Caco-2 (cell line): ENCODE measurements around the gene TOMM70. TPM values are rescaled to one million over a fixed set of nuclear protein-coding genes. Genes with fewer than 3 reads are reported as not detected.
A peak's percentile ranks its signal among the peaks of the same experiment; 100 is the strongest.
"Not testable (repeated sequence)": the region's sequence is repeated elsewhere in the genome, so short reads cannot be mapped to it uniquely, and the experiment has no call there.

Source experiments
- Bru-seq: library from RNA; stranded (reverse); fragments of 400-500 nt; gene quantifications from one replicate; lab custom pipeline; 2021; lab: Mats Ljungman, UMichigan
- BruChase-seq, 2 experiments: library from RNA; stranded (reverse); fragments of 400-500 nt; gene quantifications; one replicate each; lab custom pipeline; 2021; lab: Mats Ljungman, UMichigan
- BruUV-seq: library from RNA; stranded (reverse); fragments of 400-500 nt; replicated peaks from 2 replicates; lab custom pipeline; 2021; lab: Mats Ljungman, UMichigan
- CTCF ChIA-PET: fragments of 300-600 bp; sonication (Branson Sonifier 250); formaldehyde crosslinking; loops from one replicate; lab custom pipeline; 2022; ENCODE audit warnings: antibody characterized with exemption; lab: Charles Lee
- POLR2A ChIA-PET: fragments of 300-600 bp; sonication (Branson Sonifier 250); formaldehyde crosslinking; loops from one replicate; lab custom pipeline; 2022; ENCODE audit warnings: antibody characterized with exemption; lab: Charles Lee
- DNase-seq, 2 experiments: peaks; one replicate each; pipeline versions ENCODE4 v3.0.0 to v3.0.0-alpha.2; 2020 to 2022
- H3K27me3 ChIP-seq: replicated peaks from 2 replicates; pipeline ENCODE4 v1.6.0; 2011; ENCODE audit warnings: low read length; ENCODE audit not compliant: control insufficient read depth, insufficient read depth
- H3K36me3 ChIP-seq: 2 replicates; pipeline ENCODE4 v1.5.1; 2011; ENCODE audit warnings: low read length; ENCODE audit not compliant: control insufficient read depth, insufficient read depth
- H3K4me1 ChIP-seq: fragments of 250-450 bp; sonication (Bioruptor Pico); 2 replicates; pipeline ENCODE4 v1.5.1; 2020; ENCODE audit warnings: mild to moderate bottlenecking
- H3K4me3 ChIP-seq: 2 replicates; pipeline ENCODE4 v1.5.1; 2011; ENCODE audit warnings: low read depth, mild to moderate bottlenecking, control low read depth, low read length
- H3K9me3 ChIP-seq: fragments of 250-450 bp; sonication (Bioruptor Pico); 2 replicates; pipeline ENCODE4 v1.5.1; 2020; ENCODE audit warnings: mild to moderate bottlenecking, moderate library complexity
- H3K27ac Mint-ChIP-seq: one replicate; pipeline ENCODE4 v1.8.0; 2022; ENCODE audit warnings: mixed read lengths; ENCODE audit not compliant: unreplicated experiment
- H3K27me3 Mint-ChIP-seq: one replicate; pipeline ENCODE4 v1.8.0; 2022; ENCODE audit warnings: mixed read lengths; ENCODE audit not compliant: insufficient read depth, unreplicated experiment
- H3K36me3 Mint-ChIP-seq: one replicate; pipeline ENCODE4 v1.8.0; 2022; ENCODE audit warnings: mild to moderate bottlenecking, mixed read lengths; ENCODE audit not compliant: insufficient read depth, unreplicated experiment
- H3K4me1 Mint-ChIP-seq: one replicate; pipeline ENCODE4 v1.8.0; 2022; ENCODE audit warnings: low read depth, mixed read lengths; ENCODE audit not compliant: unreplicated experiment
- H3K4me3 Mint-ChIP-seq: one replicate; pipeline ENCODE4 v1.8.0; 2022; ENCODE audit warnings: mild to moderate bottlenecking, moderate library complexity, mixed read lengths; ENCODE audit not compliant: unreplicated experiment
- H3K9me3 Mint-ChIP-seq: one replicate; pipeline ENCODE4 v1.8.0; 2022; ENCODE audit warnings: mixed read lengths; ENCODE audit not compliant: unreplicated experiment
- intact Hi-C: fragments of 100-400 bp; cut with micrococcal nuclease; formaldehyde crosslinking; loops from one replicate; pipeline ENCODE4 v1.10.0; 2022; ENCODE audit not compliant: unreplicated experiment
- long read RNA-seq: library from polyadenylated mRNA; stranded (forward); transcript quantifications from one replicate; pipeline ENCODE4 v2.0.0, GENCODE V29; 2022
- total RNA-seq: library from RNA; stranded (reverse); gene quantifications from 2 replicates; pipeline ENCODE4 v1.2.3, GENCODE V29; 2022
- TF ChIP-seq, protein P1 (sequence below), 2 experiments: fragments of 200-600 bp in 1 of 2; IDR thresholded peaks; 1 replicate in 1 of 2; 2 replicates in 1 of 2; pipeline versions ENCODE4 v1.5.1 to v1.8.0; 2011 to 2022; ENCODE audit warnings: antibody characterized with exemption in 1 of 2, control low read depth in 1 of 2, inconsistent platforms in 1 of 2, low read depth in 1 of 2, low read length in 1 of 2, mild to moderate bottlenecking in 1 of 2, moderate library complexity in 1 of 2; ENCODE audit not compliant: insufficient read depth in 1 of 2, severe bottlenecking in 1 of 2, unreplicated experiment in 1 of 2

TOMM70 gene
- total RNA-seq, result 50.7 and 53.3 TPM in 2 replicates
- Bru-seq, nascent RNA, result percentile 89 among the genes with signal in this experiment
- percentile 92 among the genes with signal in this experiment for BruChase-seq, experiment 1, labeled RNA remaining after a 2-hour chase
- BruChase-seq, experiment 2, labeled RNA remaining after a 6-hour chase, result percentile 94 among the genes with signal in this experiment
- long read RNA-seq, full-length matches to known transcripts, result 20 of 42 reads
- long read RNA-seq, partial matches to known transcripts, result 20 of 42 reads
- long read RNA-seq, other reads (novel, unspliced or antisense), result 2 of 42 reads

DNA sequence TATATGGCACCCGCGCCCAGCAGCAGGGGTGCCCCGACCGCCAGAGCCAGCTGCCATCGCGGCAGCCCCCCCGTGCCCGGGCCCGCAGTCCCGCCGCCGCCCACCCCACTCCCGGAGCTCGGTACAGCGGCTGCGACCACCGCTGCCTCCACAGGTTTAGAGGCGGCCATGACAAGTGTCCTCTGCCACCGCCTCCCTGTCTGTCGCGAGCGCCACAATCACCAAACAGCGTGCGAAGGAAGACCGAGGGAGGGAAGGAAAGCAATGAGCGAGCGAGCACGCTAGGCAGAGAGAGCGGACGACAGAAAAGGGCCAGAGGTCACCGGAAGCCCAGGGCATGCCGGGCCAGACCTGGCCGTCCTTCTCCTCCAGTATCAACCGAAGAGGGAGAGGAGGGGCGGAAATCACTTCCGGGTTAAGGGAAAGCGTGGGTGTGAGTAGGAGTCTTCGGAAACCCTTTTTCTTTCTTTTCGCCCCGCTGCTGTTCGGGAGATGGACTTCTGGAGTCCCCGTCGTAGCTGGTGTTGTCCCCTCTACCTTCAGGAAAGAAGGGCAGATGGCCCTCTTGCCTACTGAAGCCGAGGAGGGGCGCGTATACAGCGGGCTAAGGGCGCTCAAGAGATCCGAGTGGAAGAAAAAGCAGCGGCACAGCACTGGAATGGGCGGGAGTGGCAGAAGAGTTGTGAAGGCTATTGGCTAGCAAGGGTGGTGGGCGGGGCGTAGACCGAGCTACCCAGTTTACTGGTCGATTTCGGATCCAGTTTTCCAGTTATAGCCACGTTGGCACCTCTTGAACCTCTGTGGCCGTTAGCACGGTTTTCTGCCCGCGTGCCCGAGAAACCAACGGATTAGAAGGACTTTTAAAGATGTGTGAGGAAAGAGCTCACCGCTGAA is at the start of gene TOMM70, which contains the start of gene LNP1:
TOMM70 (minus strand) TSS at position 310 of the 894 bp plus-strand sequence; CDS start at position 170, 140 bp downstream.
LNP1 (plus strand) TSS at position 760 of the 894 bp plus-strand sequence. CDS start 28,191 bp downstream, outside the sequence.
- Histone ChIP-seq H3K4me3 (peak within 1 kb of the TSS; percentile 83), H3K9me3 (no peaks in the 10 kb centered on the region), H3K27me3 (no peaks in the 10 kb centered on the region), H3K4me1 (peaks cover 5% of the 10 kb centered on the region), H3K36me3 (no peaks in the 10 kb centered on the region)
- DNase-seq, result peak; percentile 95 to 97
- CTCF ChIA-PET, result interaction anchor here (0.6 to 1.1 kb wide), 3 partner anchors 61 to 795 kb away, joined by 3 to 10 read pairs (median 3); no protein-coding TSS in a partner anchor
- Mint-ChIP-seq H3K9me3 (no peaks in the 10 kb centered on the region), H3K4me1 (no peaks in the 10 kb centered on the region), H3K4me3 (peak within 1 kb of the TSS; percentile 85), H3K27me3 (no peaks in the 10 kb centered on the region), H3K27ac (peak within 1 kb of the TSS; percentile 90), H3K36me3 (peaks cover 10% of the 10 kb centered on the region)
- intact Hi-C loops, result loop anchor here (1.0 to 5.0 kb wide), 6 partner anchors 14 to 584 kb away; partner anchors contain the start of genes CMSS1, NIT2 and TMEM45A
- BruUV-seq, result no TSS peak
- POLR2A ChIA-PET, result interaction anchor here (0.6 to 2.4 kb wide), 7 partner anchors 14 to 140 kb away, joined by 3 to 28 read pairs (median 5); partner anchors contain the start of genes NIT2 and TBC1D23
- TF ChIP-seq, protein P1, sequence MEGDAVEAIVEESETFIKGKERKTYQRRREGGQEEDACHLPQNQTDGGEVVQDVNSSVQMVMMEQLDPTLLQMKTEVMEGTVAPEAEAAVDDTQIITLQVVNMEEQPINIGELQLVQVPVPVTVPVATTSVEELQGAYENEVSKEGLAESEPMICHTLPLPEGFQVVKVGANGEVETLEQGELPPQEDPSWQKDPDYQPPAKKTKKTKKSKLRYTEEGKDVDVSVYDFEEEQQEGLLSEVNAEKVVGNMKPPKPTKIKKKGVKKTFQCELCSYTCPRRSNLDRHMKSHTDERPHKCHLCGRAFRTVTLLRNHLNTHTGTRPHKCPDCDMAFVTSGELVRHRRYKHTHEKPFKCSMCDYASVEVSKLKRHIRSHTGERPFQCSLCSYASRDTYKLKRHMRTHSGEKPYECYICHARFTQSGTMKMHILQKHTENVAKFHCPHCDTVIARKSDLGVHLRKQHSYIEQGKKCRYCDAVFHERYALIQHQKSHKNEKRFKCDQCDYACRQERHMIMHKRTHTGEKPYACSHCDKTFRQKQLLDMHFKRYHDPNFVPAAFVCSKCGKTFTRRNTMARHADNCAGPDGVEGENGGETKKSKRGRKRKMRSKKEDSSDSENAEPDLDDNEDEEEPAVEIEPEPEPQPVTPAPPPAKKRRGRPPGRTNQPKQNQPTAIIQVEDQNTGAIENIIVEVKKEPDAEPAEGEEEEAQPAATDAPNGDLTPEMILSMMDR (IDR thresholded peaks at IDR 0.05; ENCODE audit: insufficient read depth in 1 of 2, low read depth in 1 of 2, low read length in 1 of 2, severe bottlenecking in 1 of 2, unreplicated experiment in 1 of 2), result no peak

- Mint-ChIP-seq H3K4me1 (no peaks in the 10 kb centered on the region), H3K27ac (no peak overlapping the region), H3K9me3 (peaks cover 10% of the 10 kb centered on the region), H3K36me3 (no peaks in the 10 kb centered on the region), H3K4me3 (no peak overlapping the region), H3K27me3 (no peaks in the 10 kb centered on the region)
- peaks cover 7% of the 10 kb centered on the region for H3K9me3 ChIP-seq
- ChIA-PET CTCF (no interaction called here), POLR2A (no interaction called here)
- H3K36me3 ChIP-seq, result no peaks in the 10 kb centered on the region
- intact Hi-C loops, result no loop called here
- BruUV-seq, result no TSS peak
- TF ChIP-seq, protein P1 (IDR thresholded peaks at IDR 0.05; ENCODE audit: insufficient read depth in 1 of 2, low read depth in 1 of 2, low read length in 1 of 2, severe bottlenecking in 1 of 2, unreplicated experiment in 1 of 2), result no peak
- no peak overlapping the region for H3K4me3 ChIP-seq
- no peaks in the 10 kb centered on the region for H3K4me1 ChIP-seq
- no peak for DNase-seq
- H3K27me3 ChIP-seq, result no peaks in the 10 kb centered on the region
These were observed 48.3 kb upstream of the TOMM70 start for GRCh38 chr3:100449214-100449613.

DNA sequence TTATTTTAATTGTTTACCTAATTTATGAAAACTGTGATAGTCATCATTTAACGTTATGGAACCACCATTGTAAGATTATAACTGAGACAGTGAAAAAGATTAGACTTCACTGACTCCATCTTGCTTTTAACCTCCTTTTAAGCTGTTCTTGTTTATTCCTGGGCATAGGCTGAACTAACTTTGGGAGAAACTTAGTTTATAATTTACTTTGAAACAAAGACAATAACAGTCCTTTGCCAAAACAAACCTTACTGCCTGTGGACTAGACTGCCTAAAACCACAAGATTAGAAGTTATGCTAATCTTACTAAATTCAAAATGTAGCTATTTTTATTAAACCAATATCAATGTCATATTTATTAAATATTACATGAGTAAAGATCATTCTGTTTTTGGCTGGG is 47.2 kb upstream of the TOMM70 start:
- Mint-ChIP-seq H3K9me3 (peaks cover 10% of the 10 kb centered on the region), H3K27me3 (no peaks in the 10 kb centered on the region), H3K36me3 (no peaks in the 10 kb centered on the region), H3K27ac (no peak overlapping the region), H3K4me3 (no peak overlapping the region), H3K4me1 (no peaks in the 10 kb centered on the region)
- Histone ChIP-seq H3K36me3 (no peaks in the 10 kb centered on the region), H3K27me3 (no peaks in the 10 kb centered on the region), H3K4me3 (no peak overlapping the region), H3K4me1 (no peaks in the 10 kb centered on the region), H3K9me3 (peaks cover 7% of the 10 kb centered on the region)
- TF ChIP-seq, protein P1 (IDR thresholded peaks at IDR 0.05; ENCODE audit: insufficient read depth in 1 of 2, low read depth in 1 of 2, low read length in 1 of 2, severe bottlenecking in 1 of 2, unreplicated experiment in 1 of 2), result no peak
- POLR2A ChIA-PET, result no interaction called here
- no TSS peak for BruUV-seq
- intact Hi-C loops, result no loop called here
- no peak for DNase-seq
- CTCF ChIA-PET, result no interaction called here

DNA sequence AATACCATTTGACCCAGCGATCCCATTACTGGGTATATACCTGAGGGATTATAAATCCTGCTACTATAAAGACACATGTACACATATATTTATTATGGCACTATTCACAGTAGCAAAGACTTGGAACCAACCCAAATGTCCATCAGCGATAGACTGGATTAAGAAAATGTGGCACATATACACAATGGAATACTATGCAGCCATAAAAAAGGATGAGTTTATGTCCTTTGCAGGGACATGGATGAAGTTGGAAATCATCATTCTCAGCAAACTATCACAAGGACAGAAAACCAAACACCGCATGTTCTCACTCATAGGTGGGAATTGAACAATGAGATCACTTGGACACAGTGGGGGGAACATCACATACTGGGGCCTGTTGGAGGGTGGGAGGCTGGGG is 46.2 kb upstream of the TOMM70 start:
- H3K9me3 ChIP-seq, intact Hi-C loops, POLR2A ChIA-PET, H3K36me3 Mint-ChIP-seq, H3K36me3 ChIP-seq, H3K9me3 Mint-ChIP-seq, H3K4me3 Mint-ChIP-seq, BruUV-seq, H3K4me3 ChIP-seq, H3K27me3 ChIP-seq, DNase-seq, H3K27me3 Mint-ChIP-seq, H3K27ac Mint-ChIP-seq, H3K4me1 Mint-ChIP-seq, CTCF ChIA-PET, H3K4me1 ChIP-seq: not testable (repeated sequence)
